Measurements from ENCODE around the gene RUNX1. TPM values are rescaled to one million over a fixed set of nuclear protein-coding genes. Genes with fewer than 3 reads are reported as not detected.

The RUNX1 gene
- total RNA-seq, 2 donors from 2014 or later = 4.9 to 12.5 TPM

DNA sequence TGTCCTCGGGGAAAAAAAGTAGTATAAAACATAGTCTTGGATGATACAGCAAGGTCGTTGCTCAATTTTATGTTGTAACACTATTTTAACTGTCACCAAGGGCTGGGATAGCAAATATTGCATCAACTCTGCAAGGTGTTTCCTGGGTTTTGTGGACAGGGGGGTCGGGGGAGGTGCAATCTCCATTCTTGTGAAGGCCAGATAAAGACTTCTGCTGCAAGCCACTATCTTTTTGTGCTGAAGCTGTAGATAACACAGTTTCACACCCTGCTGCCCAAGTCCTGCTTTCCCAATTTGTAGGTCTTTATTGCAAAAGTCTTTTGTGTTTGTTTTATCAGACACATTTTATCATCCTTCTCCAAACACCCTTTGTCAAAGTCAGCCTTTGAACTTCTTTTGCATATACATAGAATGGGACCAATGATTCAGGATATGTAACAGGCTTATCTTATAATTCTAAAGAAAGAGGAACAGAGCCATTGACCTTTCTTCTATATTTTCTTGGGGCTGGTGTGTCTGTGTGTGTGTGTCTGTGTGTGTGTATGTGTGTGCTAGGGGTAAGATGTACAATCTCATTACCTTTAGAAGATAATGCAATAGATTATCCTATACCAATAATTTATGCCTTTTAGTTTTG, 140.6 kb downstream of the RUNX1 start:
- TF ChIP-seq, protein P1, sequence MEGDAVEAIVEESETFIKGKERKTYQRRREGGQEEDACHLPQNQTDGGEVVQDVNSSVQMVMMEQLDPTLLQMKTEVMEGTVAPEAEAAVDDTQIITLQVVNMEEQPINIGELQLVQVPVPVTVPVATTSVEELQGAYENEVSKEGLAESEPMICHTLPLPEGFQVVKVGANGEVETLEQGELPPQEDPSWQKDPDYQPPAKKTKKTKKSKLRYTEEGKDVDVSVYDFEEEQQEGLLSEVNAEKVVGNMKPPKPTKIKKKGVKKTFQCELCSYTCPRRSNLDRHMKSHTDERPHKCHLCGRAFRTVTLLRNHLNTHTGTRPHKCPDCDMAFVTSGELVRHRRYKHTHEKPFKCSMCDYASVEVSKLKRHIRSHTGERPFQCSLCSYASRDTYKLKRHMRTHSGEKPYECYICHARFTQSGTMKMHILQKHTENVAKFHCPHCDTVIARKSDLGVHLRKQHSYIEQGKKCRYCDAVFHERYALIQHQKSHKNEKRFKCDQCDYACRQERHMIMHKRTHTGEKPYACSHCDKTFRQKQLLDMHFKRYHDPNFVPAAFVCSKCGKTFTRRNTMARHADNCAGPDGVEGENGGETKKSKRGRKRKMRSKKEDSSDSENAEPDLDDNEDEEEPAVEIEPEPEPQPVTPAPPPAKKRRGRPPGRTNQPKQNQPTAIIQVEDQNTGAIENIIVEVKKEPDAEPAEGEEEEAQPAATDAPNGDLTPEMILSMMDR (IDR thresholded peaks at IDR 0.05) = no peak
- TF ChIP-seq POLR2A (IDR thresholded peaks at IDR 0.05) = no peak
- DNase-seq (peak in 1 of 4 donors; percentile 37), ATAC-seq (no peak)
- WGBS, 2 donors = 9 to 16% methylated on average over 3 of the region's 3 CpGs
- no peak overlapping the region for H3K4me3 ChIP-seq
- H3K4me1 ChIP-seq = no peaks in the 10 kb centered on the region
- H3K27ac ChIP-seq = peak overlapping the region in 1 of 4 donors; percentile 24
- H3K36me3 ChIP-seq (replicated peaks in 1 of 2; ENCODE audit: insufficient read depth in 1 of 2, low read depth in 2 of 2) = no peaks in the 10 kb centered on the region
- intact Hi-C loops (cut with DNase I) = no loop called here
- no peaks in the 10 kb centered on the region for H3K9me3 ChIP-seq
- H3K27me3 ChIP-seq = no peaks in the 10 kb centered on the region

DNA sequence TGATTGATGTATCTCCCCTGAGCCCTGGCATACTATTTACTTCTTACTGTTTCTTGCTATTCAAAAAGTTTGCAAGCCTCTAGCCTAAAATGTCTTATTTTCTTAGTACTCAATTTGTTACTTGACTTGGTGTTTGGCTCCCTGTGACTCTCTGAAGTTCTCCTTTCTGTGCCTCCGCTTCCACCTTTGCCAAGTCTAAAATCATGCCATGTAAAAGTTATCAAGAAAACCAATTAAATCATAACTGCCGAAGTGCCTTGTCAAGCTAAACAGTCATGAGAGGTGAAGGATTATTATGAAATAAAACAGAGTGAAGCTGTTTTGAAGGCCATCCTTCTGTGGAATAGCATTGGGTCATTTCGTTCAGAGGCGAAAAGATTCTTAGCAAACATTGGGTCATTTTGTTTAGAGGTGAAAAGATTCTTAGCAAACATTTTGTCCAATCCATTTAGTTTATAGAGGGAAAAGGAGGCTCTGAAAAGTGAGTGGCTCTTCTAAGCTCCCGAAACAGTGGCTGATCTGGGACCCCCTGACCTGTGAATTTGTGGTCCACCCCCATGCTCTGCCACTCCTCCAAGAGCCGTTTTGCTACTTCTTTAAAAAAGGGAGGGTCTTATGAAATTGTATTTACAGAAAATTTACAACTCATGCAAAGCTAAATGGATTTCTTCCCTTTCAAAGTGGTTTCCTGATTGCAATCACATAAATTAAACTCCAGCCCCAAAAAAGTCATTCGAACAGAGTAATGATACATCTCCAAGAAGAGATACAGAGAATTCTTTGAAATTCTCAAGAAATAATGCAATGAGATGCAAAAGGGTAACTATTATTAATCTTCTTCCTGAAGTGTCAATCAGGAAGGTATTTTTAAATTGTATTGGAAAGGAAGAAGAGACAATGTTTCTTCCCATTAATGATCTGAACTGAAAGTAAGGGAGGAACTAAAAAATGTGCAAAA, 141.4 kb downstream of the RUNX1 start:
- Histone ChIP-seq H3K27me3 (no peaks in the 10 kb centered on the region), H3K4me1 (no peaks in the 10 kb centered on the region), H3K4me3 (no peak overlapping the region), H3K9me3 (no peaks in the 10 kb centered on the region), H3K27ac (peak overlapping the region in 1 of 4 donors; percentile 24), H3K36me3 (replicated peaks in 1 of 2; ENCODE audit: insufficient read depth in 1 of 2, low read depth in 2 of 2) (no peaks in the 10 kb centered on the region)
- WGBS, 2 donors = 52 to 57% methylated on average over 7 of the region's 7 CpGs
- ATAC-seq (no peak), DNase-seq (no peak)
- intact Hi-C loops (cut with DNase I) = no loop called here
- no peak for TF ChIP-seq POLR2A (IDR thresholded peaks at IDR 0.05)
- TF ChIP-seq, protein P1 (IDR thresholded peaks at IDR 0.05) = no peak

DNA sequence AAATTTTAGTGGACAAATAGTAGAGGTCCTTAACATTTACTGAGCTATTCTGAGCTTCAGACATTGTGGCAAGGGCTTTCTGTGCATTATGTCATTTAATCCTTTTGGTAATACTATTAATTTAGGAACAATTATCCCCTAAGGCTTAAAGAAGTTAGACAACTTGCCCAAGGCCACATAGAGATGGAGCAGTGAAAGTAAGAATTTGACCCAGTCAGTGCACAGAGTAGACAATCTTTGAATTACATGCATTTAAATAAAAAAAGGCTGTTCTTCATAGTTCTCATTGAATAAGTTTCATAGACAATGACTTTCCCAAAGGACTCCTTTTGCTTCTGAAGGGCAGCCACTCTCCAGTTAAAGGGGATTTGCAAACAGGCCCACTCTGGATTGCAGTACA, 142.7 kb downstream of the RUNX1 start:
- Histone ChIP-seq H3K9me3 (no peaks in the 10 kb centered on the region), H3K27ac (no peak overlapping the region), H3K36me3 (replicated peaks in 1 of 2; ENCODE audit: insufficient read depth in 1 of 2, low read depth in 2 of 2) (no peaks in the 10 kb centered on the region), H3K27me3 (no peaks in the 10 kb centered on the region), H3K4me3 (no peak overlapping the region), H3K4me1 (no peaks in the 10 kb centered on the region)
- ATAC-seq = no peak
- no peak for TF ChIP-seq POLR2A (IDR thresholded peaks at IDR 0.05)
- TF ChIP-seq, protein P1 (IDR thresholded peaks at IDR 0.05) = no peak
- intact Hi-C loops (cut with DNase I) = no loop called here
- DNase-seq = no peak

DNA sequence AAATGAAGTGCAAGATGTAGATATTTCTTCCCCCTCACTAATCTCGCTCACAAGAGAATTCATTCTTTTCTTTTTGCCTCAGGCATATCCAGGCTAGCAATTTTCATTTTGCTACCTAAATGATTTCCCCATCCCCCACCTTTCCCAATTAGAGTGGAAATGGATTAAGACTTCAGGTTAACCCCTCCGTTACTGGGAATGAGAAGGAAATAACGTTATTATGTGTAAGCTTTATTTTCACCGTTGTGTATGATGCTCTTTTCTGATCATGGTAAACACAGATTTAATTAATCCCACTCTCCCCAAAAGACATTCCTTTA, 143.9 kb downstream of the RUNX1 start:
- H3K4me1 ChIP-seq = no peaks in the 10 kb centered on the region
- H3K27me3 ChIP-seq = no peaks in the 10 kb centered on the region
- H3K4me3 ChIP-seq = no peak overlapping the region
- H3K9me3 ChIP-seq = no peaks in the 10 kb centered on the region
- WGBS, 2 donors = 59 to 64% methylated on average over 4 of the region's 4 CpGs
- no peak for TF ChIP-seq POLR2A (IDR thresholded peaks at IDR 0.05)
- TF ChIP-seq, protein P1 (IDR thresholded peaks at IDR 0.05) = no peak
- intact Hi-C loops (cut with DNase I) = no loop called here
- ATAC-seq (no peak), DNase-seq (no peak)
- no peaks in the 10 kb centered on the region for H3K36me3 ChIP-seq (replicated peaks in 1 of 2; ENCODE audit: insufficient read depth in 1 of 2, low read depth in 2 of 2)
- no peak overlapping the region for H3K27ac ChIP-seq
